ENCODE data around the gene BCL11A. TPM values are rescaled to one million over a fixed set of nuclear protein-coding genes. Genes with fewer than 3 reads are reported as not detected.

The BCL11A gene
- total RNA-seq, 2 experiments from 2014 or later, result 2.3 to 3.3 TPM

DNA sequence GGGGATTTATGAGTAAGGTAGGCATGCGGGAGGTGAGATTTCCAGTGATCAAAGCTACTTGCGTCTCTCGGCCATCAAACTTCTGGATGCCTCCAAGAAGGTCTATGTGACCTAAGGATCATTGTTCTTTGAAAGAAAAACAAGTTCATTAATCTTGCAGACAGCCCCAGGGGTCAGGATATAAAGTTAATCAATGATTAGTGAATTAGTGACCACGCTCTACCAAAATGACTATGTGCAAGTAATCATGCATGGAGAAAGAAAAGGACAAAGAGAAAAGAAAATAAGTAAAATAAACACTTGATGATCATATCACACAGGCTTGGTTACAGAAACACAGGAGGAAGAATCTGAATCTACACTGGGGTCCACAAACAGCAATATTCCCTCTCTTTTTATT is 42.5 kb upstream of the BCL11A start:
- Histone ChIP-seq H3K9me3 (ENCODE audit: control insufficient read depth in 1 of 2, insufficient read depth in 1 of 2, low read length in 2 of 2) (peaks cover 0 to under 1% of the 10 kb centered on the region in 2 experiments), H3K4me3 (ENCODE audit: low read length) (no peak overlapping the region), H3K27ac (ENCODE audit: low read depth in 1 of 2, low read length in 2 of 2) (no peak overlapping the region), H3K36me3 (ENCODE audit: insufficient read depth, low read length) (no peaks in the 10 kb centered on the region), H3K4me1 (ENCODE audit: insufficient read depth, low read length) (no peaks in the 10 kb centered on the region), H3K27me3 (ENCODE audit: control insufficient read depth in 1 of 2, insufficient read depth in 2 of 2, low read length in 2 of 2) (peaks cover 0 to 13% of the 10 kb centered on the region in 2 experiments)
- DNase-seq (no peak), ATAC-seq (ENCODE audit: poor library complexity) (no peak)
- peaks cover 12% of the 10 kb centered on the region for H3K9me3 Mint-ChIP-seq
- ChIA-PET POLR2A (interaction anchor here (0.6 kb wide), 1 partner anchor 46 kb away, joined by 3 read pairs; no protein-coding TSS in a partner anchor), CTCF (no interaction called here)
- no peak for TF ChIP-seq CTCF (IDR thresholded peaks at IDR 0.05)
- no peak overlapping the region for H3K27ac Mint-ChIP-seq
- H3K27me3 Mint-ChIP-seq, result peaks cover 37% of the 10 kb centered on the region
- intact Hi-C loops (cut with DNase I, micrococcal nuclease), result no loop called here
- no peaks in the 10 kb centered on the region for H3K4me1 Mint-ChIP-seq (ENCODE audit: low read depth)
- H3K4me3 Mint-ChIP-seq, result no peak overlapping the region
- H3K36me3 Mint-ChIP-seq (ENCODE audit: low read depth), result no peaks in the 10 kb centered on the region

DNA sequence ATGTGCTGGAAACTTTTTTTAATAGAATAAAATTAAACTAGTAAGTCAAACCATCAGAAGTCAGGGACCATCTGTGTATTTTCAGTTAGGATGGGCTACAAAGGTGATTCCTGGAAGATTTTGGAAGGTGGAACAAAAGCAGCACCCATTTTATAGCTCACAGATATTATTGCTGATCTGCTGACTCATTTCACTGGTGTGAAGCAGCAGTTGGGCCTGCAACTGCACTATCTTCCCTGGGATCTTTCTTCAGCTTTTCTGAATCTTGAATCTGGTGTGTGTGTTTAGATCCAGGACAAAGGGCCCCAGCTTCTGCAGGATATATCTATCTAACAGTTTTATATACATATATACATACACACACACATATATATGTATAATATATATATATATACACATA is 35.6 kb upstream of the BCL11A start:
- Mint-ChIP-seq H3K9me3 (peaks cover 8% of the 10 kb centered on the region), H3K27ac (no peak overlapping the region), H3K4me1 (ENCODE audit: low read depth) (no peaks in the 10 kb centered on the region), H3K36me3 (ENCODE audit: low read depth) (no peaks in the 10 kb centered on the region), H3K4me3 (no peak overlapping the region), H3K27me3 (peaks cover 29% of the 10 kb centered on the region)
- DNase-seq, result no peak
- H3K9me3 ChIP-seq (ENCODE audit: control insufficient read depth in 1 of 2, insufficient read depth in 1 of 2, low read length in 2 of 2), result no peaks in the 10 kb centered on the region
- no peak for TF ChIP-seq CTCF (IDR thresholded peaks at IDR 0.05)
- H3K27ac ChIP-seq (ENCODE audit: low read depth in 1 of 2, low read length in 2 of 2), result no peak overlapping the region
- intact Hi-C loops (cut with DNase I, micrococcal nuclease), result loop anchor here in 1 of 2 experiments (10.0 kb wide), 1 partner anchor 1564 kb away; no protein-coding TSS in a partner anchor
- peaks cover 0 to 11% of the 10 kb centered on the region in 2 experiments for H3K27me3 ChIP-seq (ENCODE audit: control insufficient read depth in 1 of 2, insufficient read depth in 2 of 2, low read length in 2 of 2)
- no peak for ATAC-seq (ENCODE audit: poor library complexity)
- no peaks in the 10 kb centered on the region for H3K36me3 ChIP-seq (ENCODE audit: insufficient read depth, low read length)
- no peak overlapping the region for H3K4me3 ChIP-seq (ENCODE audit: low read length)
- ChIA-PET POLR2A (no interaction called here), CTCF (no interaction called here)
- H3K4me1 ChIP-seq (ENCODE audit: insufficient read depth, low read length), result no peaks in the 10 kb centered on the region

DNA sequence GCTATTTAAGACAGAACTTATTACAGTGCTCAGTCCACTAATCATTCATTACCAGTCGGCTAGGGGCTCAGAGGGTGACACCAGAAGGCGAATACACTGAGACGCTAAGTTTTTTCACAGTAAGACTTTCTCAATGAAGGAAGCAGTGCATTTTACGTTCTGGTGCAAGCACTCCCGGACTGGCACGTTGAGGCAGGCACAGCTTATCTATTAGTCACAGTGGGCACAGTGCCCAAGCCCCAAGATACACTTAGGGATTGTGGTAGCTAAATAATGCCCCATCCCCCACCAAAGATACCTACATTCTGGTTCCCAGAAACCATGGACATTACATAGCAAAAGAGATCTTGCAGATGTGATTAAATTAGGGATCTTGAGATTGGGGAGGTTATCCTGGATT is 32.6 kb upstream of the BCL11A start:
- Histone ChIP-seq H3K36me3 (ENCODE audit: insufficient read depth, low read length) (no peaks in the 10 kb centered on the region), H3K27ac (ENCODE audit: low read depth in 1 of 2, low read length in 2 of 2) (no peak overlapping the region), H3K4me3 (ENCODE audit: low read length) (no peak overlapping the region), H3K9me3 (ENCODE audit: control insufficient read depth in 1 of 2, insufficient read depth in 1 of 2, low read length in 2 of 2) (peaks cover 0 to 4% of the 10 kb centered on the region in 2 experiments), H3K4me1 (ENCODE audit: insufficient read depth, low read length) (peaks cover 9% of the 10 kb centered on the region), H3K27me3 (ENCODE audit: control insufficient read depth in 1 of 2, insufficient read depth in 2 of 2, low read length in 2 of 2) (peaks cover 18 to 24% of the 10 kb centered on the region in 2 experiments)
- H3K9me3 Mint-ChIP-seq, result no peaks in the 10 kb centered on the region
- intact Hi-C loops (cut with DNase I, micrococcal nuclease), result loop anchor here in 1 of 2 experiments (10.0 kb wide), 1 partner anchor 1561 kb away; no protein-coding TSS in a partner anchor
- no peak overlapping the region for H3K27ac Mint-ChIP-seq
- ATAC-seq (ENCODE audit: poor library complexity), result no peak
- no peaks in the 10 kb centered on the region for H3K36me3 Mint-ChIP-seq (ENCODE audit: low read depth)
- no peak for DNase-seq
- ChIA-PET CTCF (no interaction called here), POLR2A (no interaction called here)
- TF ChIP-seq CTCF (IDR thresholded peaks at IDR 0.05), result no peak
- no peak overlapping the region for H3K4me3 Mint-ChIP-seq
- H3K4me1 Mint-ChIP-seq (ENCODE audit: low read depth), result no peaks in the 10 kb centered on the region
- H3K27me3 Mint-ChIP-seq, result peaks cover 44% of the 10 kb centered on the region

Measured in CD4-positive, alpha-beta T cell (primary cell).